IPS DF 4.7 (cell line): ENCODE data around the gene STKLD1.
"Not testable (repeated sequence)": the region's sequence is repeated elsewhere in the genome, so short reads cannot be mapped to it uniquely, and the experiment has no call there.

ENCODE experiments used
- DNase-seq: peaks from one replicate; pipeline ENCODE4 v3.0.0-alpha.2; 2013; ENCODE audit warnings: low spot score; ENCODE audit errors: extremely low read depth

The STKLD1 gene

DNA sequence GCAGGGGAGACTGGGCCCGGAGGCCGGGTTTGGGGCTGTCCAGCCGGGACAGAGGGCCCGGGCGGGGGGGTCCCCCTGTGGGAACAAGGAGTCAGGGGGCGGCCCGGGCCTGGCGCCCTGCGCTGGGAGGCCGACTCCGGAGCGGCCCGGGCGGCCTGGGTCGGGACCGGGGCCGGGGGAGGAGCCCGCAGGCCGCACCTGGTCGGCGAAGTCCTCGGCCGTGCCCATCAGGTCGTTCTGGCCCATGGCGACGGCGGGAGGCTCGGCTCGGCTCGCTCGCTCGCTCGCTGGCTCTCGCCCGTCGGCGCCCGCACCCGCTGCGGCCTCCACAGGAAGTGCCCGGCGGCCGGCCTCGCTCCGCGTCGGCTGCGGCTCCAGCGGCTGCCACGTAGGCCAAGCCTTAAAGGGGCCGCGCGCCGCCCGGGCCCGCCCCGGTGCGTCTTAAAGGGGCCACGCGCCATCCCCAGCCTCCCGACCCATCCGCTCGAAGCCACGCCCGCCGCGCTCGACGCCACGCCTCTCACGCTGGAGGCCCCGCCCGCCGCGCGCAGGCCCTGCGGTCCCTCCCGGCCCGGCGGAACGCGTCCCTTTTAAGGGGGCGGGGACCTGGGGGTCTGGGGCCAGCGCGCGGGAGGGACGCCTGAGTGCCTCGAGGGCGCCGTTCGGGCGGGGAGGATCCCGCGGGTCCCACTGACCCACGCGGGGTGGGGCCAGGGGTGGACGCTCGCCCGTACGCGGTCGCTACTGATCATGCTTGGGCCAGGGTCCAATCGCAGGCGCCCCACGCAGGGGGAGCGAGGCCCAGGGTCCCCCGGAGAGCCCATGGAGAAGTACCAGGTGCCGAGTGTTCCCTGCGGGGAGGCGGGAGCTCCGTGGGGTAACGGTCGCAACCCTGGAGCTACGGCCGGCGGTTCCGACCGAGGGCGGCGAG lies at the start of gene STKLD1, which contains the start of gene SURF4:
Gene STKLD1, plus strand, starts transcription at position 643 of the 931 bp plus-strand sequence. Its CDS starts 108 bp downstream, at position 751.
Gene SURF4, minus strand, starts transcription at position 337 of the 931 bp plus-strand sequence. Its CDS starts 91 bp downstream, at position 246.
- DNase-seq: no peak

DNA sequence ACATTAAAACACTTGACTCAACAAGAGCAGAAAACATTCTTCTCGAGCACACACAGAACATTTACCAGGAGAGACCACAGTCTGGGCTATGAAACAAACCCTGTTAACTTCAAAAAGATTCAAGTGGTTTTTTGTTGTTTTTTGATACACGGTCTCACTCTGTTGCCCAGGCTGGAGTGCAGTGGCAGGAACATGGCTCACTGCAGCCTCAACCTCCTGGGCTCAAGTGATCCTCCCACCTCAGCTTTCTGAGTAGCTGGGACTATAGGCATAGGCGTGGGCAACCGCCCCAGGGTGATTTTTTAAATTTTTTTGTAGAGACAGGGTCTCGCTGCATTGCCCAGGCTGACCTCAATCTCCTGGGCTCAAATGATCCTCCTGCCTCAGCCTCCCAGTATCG lies 49.1 kb upstream of the STKLD1 start:
- DNase-seq: not testable (repeated sequence)

- DNase-seq: no peak
Measured at GRCh38 chr9:133327834-133328484, 48.2 kb upstream of the STKLD1 start.

DNA sequence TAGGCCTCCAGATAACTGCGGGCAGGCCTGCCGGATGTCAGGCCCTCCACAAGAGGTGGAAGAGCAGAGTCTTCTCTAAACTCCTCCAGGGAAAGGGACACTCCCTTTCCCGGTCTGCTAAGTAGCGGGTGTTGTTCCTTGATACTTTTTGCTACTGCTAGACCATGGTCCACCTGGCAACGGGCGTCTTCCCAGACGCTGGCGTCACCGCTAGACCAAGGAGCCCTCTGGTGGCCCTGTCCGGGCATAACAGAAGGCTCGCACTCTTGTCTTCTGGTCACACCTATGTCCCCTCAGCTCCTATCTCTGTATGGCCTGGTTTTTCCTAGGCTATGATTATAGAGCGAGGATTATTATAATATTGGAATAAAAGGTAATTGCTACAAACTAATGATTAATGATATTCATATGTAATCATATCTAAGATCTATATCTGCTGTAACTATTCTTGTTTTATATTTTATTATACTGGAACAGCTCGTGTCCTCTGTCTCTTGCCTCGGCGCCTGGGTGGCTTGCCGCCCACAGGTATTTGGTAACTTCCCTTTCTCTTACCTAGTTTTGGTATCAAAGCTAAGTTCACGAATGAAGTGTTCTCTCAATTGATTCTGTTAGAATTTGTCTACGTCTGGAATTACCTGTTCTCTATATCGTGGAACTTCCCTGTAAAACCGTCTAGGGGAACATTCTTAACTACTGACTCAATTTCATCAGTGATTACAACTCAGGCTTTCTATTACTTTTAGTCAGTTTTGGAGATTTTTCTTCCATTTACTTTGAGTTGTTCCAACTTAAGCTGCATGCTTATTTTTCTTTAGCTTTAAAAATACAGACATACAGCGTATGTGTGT lies 46.6 kb upstream of the STKLD1 start:
- not testable (repeated sequence) for DNase-seq

GRCh38 chr9:133331221-133331620 lies 44.9 kb upstream of the STKLD1 start:
- no peak for DNase-seq

GRCh38 chr9:133331641-133332380 lies 44.4 kb upstream of the STKLD1 start:
- DNase-seq: no peak

GRCh38 chr9:133332381-133332730 lies 43.8 kb upstream of the STKLD1 start:
- no peak for DNase-seq

- no peak for DNase-seq
Measured at GRCh38 chr9:133333011-133333410, 43.2 kb upstream of the STKLD1 start.

DNA sequence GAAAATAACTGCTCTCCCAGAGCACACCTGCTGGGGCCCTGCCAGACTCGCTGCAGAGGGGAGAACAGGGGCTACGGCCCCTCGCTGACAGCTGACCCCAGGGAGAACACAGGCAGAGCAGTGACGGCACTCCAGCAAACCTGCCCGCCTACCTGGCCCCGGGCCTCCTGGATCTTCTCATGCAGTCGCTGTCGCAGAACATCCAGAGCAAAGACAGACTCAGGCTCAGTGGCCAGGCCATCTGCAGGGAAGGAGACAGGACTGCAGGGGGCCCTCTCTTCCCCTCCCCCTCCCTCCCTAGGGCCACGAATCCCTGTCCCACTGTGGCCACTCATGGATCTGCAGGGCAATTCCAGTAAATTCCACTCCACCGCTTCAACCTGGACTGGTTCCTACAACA lies 42.6 kb upstream of the STKLD1 start:
- DNase-seq: no peak

DNA sequence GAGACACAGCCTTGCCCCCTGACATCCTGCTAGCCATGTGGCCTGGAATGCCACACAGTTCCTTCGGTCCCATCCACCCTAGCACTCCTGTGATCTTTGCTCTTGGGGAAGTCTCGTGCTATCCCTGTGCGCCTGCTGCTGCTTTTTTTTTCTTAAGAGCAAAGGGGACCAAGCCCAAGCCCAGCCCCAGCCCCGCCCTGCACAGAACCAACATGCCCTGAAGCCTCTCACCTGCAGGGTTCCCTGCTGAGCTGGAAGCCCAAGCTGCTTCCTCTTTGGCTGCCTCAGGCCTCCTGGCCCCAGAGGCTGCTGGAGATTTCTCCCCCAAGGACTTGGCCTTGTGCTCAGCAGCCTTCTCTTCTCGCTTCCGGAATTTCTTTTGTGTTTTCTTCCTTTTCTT lies 42.0 kb upstream of the STKLD1 start:
- DNase-seq: no peak

DNA sequence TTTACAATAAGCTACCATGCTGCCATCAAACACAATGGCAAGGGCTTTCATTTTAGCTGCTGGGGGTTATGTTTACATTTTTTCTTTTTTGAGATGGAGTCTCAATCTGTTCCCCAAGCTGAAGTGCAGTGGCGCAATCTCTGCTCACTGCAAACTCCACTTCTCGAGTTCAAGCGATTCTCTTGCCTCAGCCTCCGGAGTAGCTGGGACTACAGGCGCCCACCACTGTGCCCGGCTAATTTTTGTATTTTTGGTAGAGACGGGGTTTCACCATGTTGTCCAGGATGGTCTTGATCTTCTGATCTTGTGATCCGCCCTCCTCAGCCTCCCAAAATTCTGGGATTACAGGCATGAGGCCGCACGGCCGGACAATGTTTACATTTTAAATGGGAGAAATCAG lies 41.3 kb upstream of the STKLD1 start:
- DNase-seq: not testable (repeated sequence)

- DNase-seq: no peak
Measured at GRCh38 chr9:133335924-133336811, 40.0 kb upstream of the STKLD1 start, which contains the start of gene SURF6. Gene SURF6 (minus strand): TSS chr9:133336188. CDS start chr9:133336132, 56 bp downstream.

GRCh38 chr9:133339641-133340040 lies 36.5 kb upstream of the STKLD1 start:
- no peak for DNase-seq

GRCh38 chr9:133340256-133340655 lies 35.9 kb upstream of the STKLD1 start:
- no peak for DNase-seq

- no peak for DNase-seq
Measured at GRCh38 chr9:133340916-133341315, 35.2 kb upstream of the STKLD1 start.

GRCh38 chr9:133341369-133342068 lies 34.6 kb upstream of the STKLD1 start:
- DNase-seq: no peak

DNA sequence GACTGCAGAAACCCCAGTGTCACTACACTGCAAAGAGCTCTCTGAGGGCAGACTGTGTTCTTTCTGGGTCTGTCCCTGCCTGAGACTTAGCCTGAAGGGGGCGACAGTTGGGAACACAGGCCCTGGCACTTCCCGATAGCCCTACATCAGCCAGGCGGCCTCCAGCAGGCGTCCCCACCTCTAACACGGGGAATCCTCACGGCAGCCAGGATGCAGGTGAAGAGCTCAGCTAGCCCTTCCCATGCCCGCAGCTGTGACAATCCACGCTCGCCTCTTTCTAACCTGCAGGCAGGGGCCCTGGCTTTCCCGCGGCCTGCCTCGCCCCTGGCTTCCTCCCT lies 34.1 kb upstream of the STKLD1 start:
- DNase-seq: no peak

GRCh38 chr9:133342570-133342969 lies 33.6 kb upstream of the STKLD1 start:
- DNase-seq: no peak

GRCh38 chr9:133344071-133344470 lies 32.1 kb upstream of the STKLD1 start:
- no peak for DNase-seq
